ENCODE data around the gene PZP. TPM values are rescaled to one million over a fixed set of nuclear protein-coding genes. Genes with fewer than 3 reads are reported as not detected.
A peak's percentile ranks its signal among the peaks of the same experiment; 100 is the strongest.

Gene PZP
- total and polyA plus RNA-seq, 2 of the 13 experiments (the other 11 are each of a cell fraction or from before 2014, with no cell fraction given) = 0.07 to 0.89 TPM

- ATAC-seq (no peak), FAIRE-seq (no peak), DNase-seq (ENCODE audit: low spot score) (no peak)
- Histone ChIP-seq H4K20me1 (ENCODE audit: insufficient read depth, low read length) (no peaks in the 10 kb centered on the region), H3K79me2 (ENCODE audit: insufficient read depth, low read length) (no peaks in the 10 kb centered on the region), H3K4me3 (replicated peaks in 1 of 3; ENCODE audit: insufficient read depth in 1 of 3, low read depth in 2 of 3, low read length in 3 of 3) (no peak overlapping the region), H3K4me2 (ENCODE audit: low read depth, low read length) (no peak overlapping the region), H3K36me3 (replicated peaks in 1 of 2; ENCODE audit: control insufficient read depth in 1 of 2, insufficient read depth in 2 of 2, low read length in 2 of 2) (no peaks in the 10 kb centered on the region), H3K9me3 (ENCODE audit: low read length) (peaks cover 64% of the 10 kb centered on the region), H3K9ac (ENCODE audit: insufficient read depth, low read depth, low read length) (no peak overlapping the region), H3K4me1 (ENCODE audit: insufficient read depth, low read length) (no peaks in the 10 kb centered on the region), H3K27me3 (ENCODE audit: control insufficient read depth in 1 of 2, insufficient read depth in 2 of 2, low read length in 2 of 2) (no peaks in the 10 kb centered on the region), H2AFZ (ENCODE audit: low read length) (no peak overlapping the region), H3K27ac (ENCODE audit: extremely low read length, insufficient read depth, low read length) (no peak overlapping the region)
- TF ChIP-seq ZSCAN21 (CRISPR knock-in tag; IDR thresholded peaks at IDR 0.05; ENCODE audit: borderline replicate concordance) = no peak
- TF ChIP-seq PREB (CRISPR knock-in tag; IDR thresholded peaks at IDR 0.05) = no peak
- TF ChIP-seq ZNF850 (CRISPR knock-in tag; conservative IDR thresholded peaks at IDR 0.05) = peak; percentile 99
- TF ChIP-seq, protein P1, sequence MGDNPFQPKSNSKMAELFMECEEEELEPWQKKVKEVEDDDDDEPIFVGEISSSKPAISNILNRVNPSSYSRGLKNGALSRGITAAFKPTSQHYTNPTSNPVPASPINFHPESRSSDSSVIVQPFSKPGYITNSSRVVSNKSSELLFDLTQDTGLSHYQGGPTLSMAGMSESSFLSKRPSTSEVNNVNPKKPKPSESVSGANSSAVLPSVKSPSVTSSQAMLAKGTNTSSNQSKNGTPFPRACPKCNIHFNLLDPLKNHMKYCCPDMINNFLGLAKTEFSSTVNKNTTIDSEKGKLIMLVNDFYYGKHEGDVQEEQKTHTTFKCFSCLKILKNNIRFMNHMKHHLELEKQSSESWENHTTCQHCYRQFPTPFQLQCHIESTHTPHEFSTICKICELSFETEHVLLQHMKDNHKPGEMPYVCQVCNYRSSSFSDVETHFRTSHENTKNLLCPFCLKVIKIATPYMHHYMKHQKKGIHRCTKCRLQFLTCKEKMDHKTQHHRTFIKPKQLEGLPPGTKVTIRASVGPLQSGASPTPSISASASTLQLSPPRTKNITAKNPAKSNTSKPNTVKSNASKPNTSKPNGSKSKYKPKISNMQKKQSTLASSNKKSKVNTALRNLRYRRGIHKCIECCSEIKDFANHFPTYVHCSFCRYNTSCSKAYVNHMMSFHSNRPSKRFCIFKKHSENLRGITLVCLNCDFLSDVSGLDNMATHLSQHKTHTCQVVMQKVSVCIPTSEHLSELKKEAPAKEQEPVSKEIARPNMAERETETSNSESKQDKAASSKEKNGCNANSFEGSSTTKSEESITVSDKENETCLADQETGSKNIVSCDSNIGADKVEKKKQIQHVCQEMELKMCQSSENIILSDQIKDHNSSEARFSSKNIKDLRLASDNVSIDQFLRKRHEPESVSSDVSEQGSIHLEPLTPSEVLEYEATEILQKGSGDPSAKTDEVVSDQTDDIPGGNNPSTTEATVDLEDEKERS (CRISPR knock-in tag; IDR thresholded peaks at IDR 0.05) = peak; percentile 74; the same call in 1 of the 2 replicates
- TF ChIP-seq, protein P2, sequence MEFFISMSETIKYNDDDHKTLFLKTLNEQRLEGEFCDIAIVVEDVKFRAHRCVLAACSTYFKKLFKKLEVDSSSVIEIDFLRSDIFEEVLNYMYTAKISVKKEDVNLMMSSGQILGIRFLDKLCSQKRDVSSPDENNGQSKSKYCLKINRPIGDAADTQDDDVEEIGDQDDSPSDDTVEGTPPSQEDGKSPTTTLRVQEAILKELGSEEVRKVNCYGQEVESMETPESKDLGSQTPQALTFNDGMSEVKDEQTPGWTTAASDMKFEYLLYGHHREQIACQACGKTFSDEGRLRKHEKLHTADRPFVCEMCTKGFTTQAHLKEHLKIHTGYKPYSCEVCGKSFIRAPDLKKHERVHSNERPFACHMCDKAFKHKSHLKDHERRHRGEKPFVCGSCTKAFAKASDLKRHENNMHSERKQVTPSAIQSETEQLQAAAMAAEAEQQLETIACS (CRISPR knock-in tag; IDR thresholded peaks at IDR 0.05) = no peak
- no peak for TF ChIP-seq KDM3A (CRISPR knock-in tag; IDR thresholded peaks at IDR 0.05; ENCODE audit: low read depth)
- no peak for TF ChIP-seq SETDB1 (CRISPR knock-in tag; IDR thresholded peaks at IDR 0.05; ENCODE audit: borderline replicate concordance)
- in situ Hi-C loops (cut with HindIII; ENCODE audit: extremely low pct_ligation_motif_present, low pct_unique_long_range_greater_than_20kb) = no loop called here
- ChIA-PET POLR2A (no interaction called here), CTCF (ENCODE audit: low intra/inter-chr PET ratio, low total read pairs) (no interaction called here)
- BruUV-seq (replicated peaks) = no TSS peak
- 65% methylated on average over 3 of the region's 3 CpGs for WGBS (ENCODE audit: low lambda C conversion rate)
- intact Hi-C loops (cut with micrococcal nuclease; ENCODE audit: unreplicated experiment) = no loop called here
Observed at GRCh38 chr12:9143929-9144729, 64.1 kb downstream of the PZP start.
